Keratinocyte (primary cell): Measurements from ENCODE around the gene TFAP2B. TPM values are rescaled to one million over a fixed set of nuclear protein-coding genes. Genes with fewer than 3 reads are reported as not detected.

Experiments used
- DNase-seq: peaks from one replicate; pipeline ENCODE4 v3.0.0-alpha.2; 2011; ENCODE audit warnings: low read depth, missing footprints, low spot score
- FAIRE-seq: peaks from 2 replicates; lab custom pipeline; 2011; peaks lifted over from hg19 to GRCh38; lab: Jason Lieb, UNC
- H2AFZ ChIP-seq: 2 replicates; pipeline ENCODE4 v1.6.0; 2012; ENCODE audit warnings: low read length, control low read depth, inconsistent platforms; ENCODE audit not compliant: control insufficient read depth
- H3K27ac ChIP-seq: 2 replicates; pipeline ENCODE4 v1.5.1; 2011; ENCODE audit warnings: low read length; ENCODE audit not compliant: control insufficient read depth, insufficient read depth
- H3K27me3 ChIP-seq: 3 replicates; pipeline ENCODE4 v1.6.0; 2011; ENCODE audit warnings: low read length; ENCODE audit not compliant: control insufficient read depth, insufficient read depth; ENCODE audit errors: extremely low read depth
- H3K36me3 ChIP-seq, 2 experiments: 2 replicates in 1 of 2; 3 replicates in 1 of 2; pipeline ENCODE4 v1.5.1; 2011; ENCODE audit warnings: low read length in 2 of 2, mild to moderate bottlenecking in 1 of 2; ENCODE audit not compliant: control insufficient read depth in 2 of 2, insufficient read depth in 2 of 2; ENCODE audit errors: extremely low read depth in 1 of 2
- H3K4me1 ChIP-seq: 3 replicates; pipeline ENCODE4 v1.5.1; 2011; ENCODE audit warnings: low read length; ENCODE audit not compliant: control insufficient read depth, insufficient read depth; ENCODE audit errors: extremely low read depth
- H3K4me2 ChIP-seq: 3 replicates; pipeline ENCODE4 v1.6.0; 2011; ENCODE audit warnings: low read depth, low read length; ENCODE audit not compliant: control insufficient read depth, insufficient read depth; ENCODE audit errors: extremely low read depth
- H3K4me3 ChIP-seq, 3 experiments: fragments of 200-600 bp in 1 of 3; sonication (generic) in 1 of 3; 2 replicates in 2 of 3; 3 replicates in 1 of 3; pipeline ENCODE4 v1.5.1; 2011 to 2016; ENCODE audit warnings: low read length in 3 of 3, mild to moderate bottlenecking in 3 of 3, control low read depth in 2 of 3, inconsistent platforms in 1 of 3, low read depth in 1 of 3, mixed read lengths in 1 of 3, mixed run types in 1 of 3, moderate library complexity in 1 of 3; ENCODE audit not compliant: control insufficient read depth in 2 of 3, insufficient read depth in 2 of 3; ENCODE audit errors: extremely low read depth in 1 of 3
- H3K79me2 ChIP-seq: 2 replicates; pipeline ENCODE4 v1.6.0; 2012; ENCODE audit warnings: low read length; ENCODE audit not compliant: control insufficient read depth, insufficient read depth
- H3K9ac ChIP-seq: 3 replicates; pipeline ENCODE4 v1.6.0; 2011; ENCODE audit warnings: low read length; ENCODE audit not compliant: control insufficient read depth, insufficient read depth; ENCODE audit errors: extremely low read depth
- H3K9me1 ChIP-seq: 3 replicates; pipeline ENCODE4 v1.6.0; 2011; ENCODE audit warnings: low read length; ENCODE audit not compliant: control insufficient read depth, insufficient read depth; ENCODE audit errors: extremely low read depth
- H3K9me3 ChIP-seq: 2 replicates; pipeline ENCODE4 v1.5.1; 2012; ENCODE audit warnings: low read depth, low read length; ENCODE audit not compliant: control insufficient read depth
- H4K20me1 ChIP-seq: 3 replicates; pipeline ENCODE4 v1.6.0; 2011; ENCODE audit warnings: low read length; ENCODE audit not compliant: control insufficient read depth, insufficient read depth; ENCODE audit errors: extremely low read depth
- CTCF ChIP-seq, 3 experiments: IDR thresholded peaks in 1 of 3; conservative IDR thresholded peaks in 1 of 3; optimal IDR thresholded peaks in 1 of 3; 2 replicates in 2 of 3; 3 replicates in 1 of 3; pipeline versions ENCODE3 to v1.5.1; 2011; ENCODE audit warnings: low read length in 3 of 3, mild to moderate bottlenecking in 3 of 3, moderate library complexity in 2 of 3, control low read depth in 1 of 3, inconsistent platforms in 1 of 3; ENCODE audit not compliant: insufficient read depth in 2 of 3; ENCODE audit errors: extremely low read depth in 1 of 3
- EZH2 ChIP-seq: IDR thresholded peaks from one replicate; pipeline ENCODE4 v1.6.1; 2012; ENCODE audit warnings: inconsistent platforms, mild to moderate bottlenecking, low read length, moderate library complexity
- dilution Hi-C: fragments of 300-500 bp; cut with MboI; formaldehyde crosslinking; loops from one replicate; pipeline ENCODE4 v1.7.0; 2020; ENCODE audit warnings: low sequenced_read_pairs; ENCODE audit not compliant: extremely low pct_ligation_motif_present
- polyA plus RNA-seq, 5 experiments: library from polyadenylated mRNA; depleted of rRNA in 3 of 5; stranded (reverse) in 3 of 5; stranded (forward) in 1 of 5; unstranded in 1 of 5; fragments of >200 nt; gene quantifications; 1 replicate in 1 of 5; 2 replicates in 3 of 5; 3 replicates in 1 of 5; pipeline versions ENCODE4 v1.2.1 to v1.2.3, GENCODE V29; 2011 to 2012; ENCODE audit warnings: missing spikeins in 2 of 5, low read depth in 1 of 5, low replicate concordance in 1 of 5

Gene TFAP2B
- polyA plus RNA-seq, 1 donor (not counting 4 experiments of a cell fraction or from before 2014, with no cell fraction given): 0.01 TPM

GRCh38 chr6:50840811-50841192, 22.1 kb downstream of the TFAP2B start:
- FAIRE-seq (no peak), DNase-seq (no peak)
- no peak overlapping the region for H3K9ac ChIP-seq
- H3K9me1 ChIP-seq: no peaks in the 10 kb centered on the region
- H2AFZ ChIP-seq: peak overlapping the region; percentile 51
- dilution Hi-C loops: no loop called here
- H3K79me2 ChIP-seq: no peaks in the 10 kb centered on the region
- H3K27ac ChIP-seq: no peak overlapping the region
- no peaks in the 10 kb centered on the region for H4K20me1 ChIP-seq
- H3K4me3 ChIP-seq: no peak overlapping the region
- H3K27me3 ChIP-seq: peaks cover 9% of the 10 kb centered on the region
- no peaks in the 10 kb centered on the region for H3K36me3 ChIP-seq
- TF ChIP-seq EZH2 (no peak), CTCF (optimal IDR thresholded peaks at IDR 0.05 in 1 of 3, IDR thresholded peaks at IDR 0.05 in 1 of 3, conservative IDR thresholded peaks at IDR 0.05 in 1 of 3; ENCODE audit: extremely low read depth in 1 of 3, insufficient read depth in 2 of 3, low read length in 3 of 3) (peak in 1 of 3 experiments; percentile 12)
- no peaks in the 10 kb centered on the region for H3K9me3 ChIP-seq
- peak overlapping the region; percentile 39 for H3K4me2 ChIP-seq
- H3K4me1 ChIP-seq: peaks cover 17% of the 10 kb centered on the region

GRCh38 chr6:50842446-50842845, 23.8 kb downstream of the TFAP2B start:
- peak overlapping the region in 1 of 3 experiments; percentile 54 for H3K4me3 ChIP-seq
- TF ChIP-seq CTCF (optimal IDR thresholded peaks at IDR 0.05 in 1 of 3, IDR thresholded peaks at IDR 0.05 in 1 of 3, conservative IDR thresholded peaks at IDR 0.05 in 1 of 3; ENCODE audit: extremely low read depth in 1 of 3, insufficient read depth in 2 of 3, low read length in 3 of 3) (no peak), EZH2 (no peak)

More at GRCh38 chr6:50842446-50842845, 23.8 kb downstream of the TFAP2B start:
- dilution Hi-C loops: no loop called here
- Histone ChIP-seq H3K9ac (no peak overlapping the region), H3K4me1 (peaks cover 17% of the 10 kb centered on the region), H3K36me3 (no peaks in the 10 kb centered on the region), H3K9me3 (no peaks in the 10 kb centered on the region), H4K20me1 (no peaks in the 10 kb centered on the region), H3K27ac (no peak overlapping the region), H3K9me1 (no peaks in the 10 kb centered on the region), H2AFZ (peak overlapping the region; percentile 91), H3K4me2 (peak overlapping the region; percentile 82), H3K79me2 (no peaks in the 10 kb centered on the region), H3K27me3 (peaks cover 9% of the 10 kb centered on the region)
- no peak for DNase-seq
- FAIRE-seq: no peak
